GM12865 (cell line): ENCODE measurements around the gene MICA.
"Not testable (repeated sequence)": the region's sequence is repeated elsewhere in the genome, so short reads cannot be mapped to it uniquely, and the experiment has no call there.

Experiments used
- DNase-seq: peaks from one replicate; pipeline ENCODE4 v3.0.0; 2010; ENCODE audit warnings: low read depth
- H3K4me3 ChIP-seq: 2 replicates; pipeline ENCODE4 v1.5.1; 2011; ENCODE audit warnings: mild to moderate bottlenecking, low read depth, low read length, control low read depth
- CTCF ChIP-seq: IDR thresholded peaks from 2 replicates; pipeline ENCODE4 v1.5.1; 2011; ENCODE audit warnings: low read length, control low read depth, low read depth, inconsistent platforms; ENCODE audit not compliant: insufficient read depth; ENCODE audit errors: missing control alignments

The MICA gene

GRCh38 chr6:31368461-31368860 is 34.9 kb upstream of the MICA start:
- H3K4me3 ChIP-seq, result no peak overlapping the region
- DNase-seq, result no peak
- TF ChIP-seq CTCF, result no peak

- DNase-seq, H3K4me3 ChIP-seq: not testable (repeated sequence)
- peak; percentile 38 for TF ChIP-seq CTCF
These were observed 29.3 kb upstream of the MICA start for GRCh38 chr6:31374118-31374517.

GRCh38 chr6:31375699-31376098 is 27.7 kb upstream of the MICA start:
- no peak overlapping the region for H3K4me3 ChIP-seq
- TF ChIP-seq CTCF, result no peak
- DNase-seq, result no peak

- DNase-seq, result no peak
- TF ChIP-seq CTCF, result no peak
- H3K4me3 ChIP-seq, result no peak overlapping the region
These were observed 26.4 kb upstream of the MICA start for GRCh38 chr6:31377029-31377428.

- DNase-seq, result no peak
- no peak overlapping the region for H3K4me3 ChIP-seq
- no peak for TF ChIP-seq CTCF
These were observed 25.2 kb upstream of the MICA start for GRCh38 chr6:31378062-31378720.

GRCh38 chr6:31378721-31379103 is 24.7 kb upstream of the MICA start:
- TF ChIP-seq CTCF, result no peak
- no peak overlapping the region for H3K4me3 ChIP-seq
- DNase-seq, result no peak

- TF ChIP-seq CTCF, result no peak
- no peak overlapping the region for H3K4me3 ChIP-seq
- DNase-seq, result no peak
These were observed 23.5 kb upstream of the MICA start for GRCh38 chr6:31379850-31380249.
